Stimulated activated CD8-positive, alpha-beta memory T cell treated with anti-CD3 and anti-CD28 coated beads, Interleukin-15, amount 100 ng/mL, for 24 hours (primary cell): ENCODE results near the gene MACROH2A1.

Experiments used
- DNase-seq: peaks from one replicate; pipeline ENCODE4 v3.0.0-alpha.2; 2020; ENCODE audit warnings: low read depth

Gene MACROH2A1

DNA sequence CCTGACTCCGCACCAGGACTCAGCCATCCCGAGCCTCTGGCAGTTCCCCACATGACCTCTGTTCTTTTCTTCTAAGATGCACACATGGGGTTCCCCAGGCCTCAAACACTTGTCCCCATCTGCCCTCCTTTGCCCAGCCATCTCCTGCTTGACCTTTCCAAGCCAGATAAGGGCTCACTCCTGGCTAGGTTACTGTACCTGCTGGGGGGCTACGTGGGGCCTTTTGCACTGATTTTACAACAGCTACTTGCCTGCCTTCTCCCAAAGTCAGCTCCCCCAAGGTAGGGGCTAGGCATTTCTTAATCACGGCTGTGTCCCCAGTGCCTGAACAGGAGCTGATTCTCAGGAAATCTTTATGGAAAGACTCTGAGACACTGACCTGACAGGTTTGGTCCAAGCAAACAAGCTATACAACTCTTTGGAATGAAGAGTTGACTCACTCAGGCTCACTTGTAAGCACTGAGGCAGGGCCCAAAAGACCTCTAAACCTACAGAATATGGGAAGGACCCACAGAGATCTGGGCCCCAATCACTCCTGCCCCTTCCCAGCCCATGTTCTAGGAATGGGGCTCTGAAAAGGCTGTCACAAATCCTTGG is 2.5 kb downstream of the MACROH2A1 start:
- DNase-seq = no peak

GRCh38 chr5:135395866-135396265 is 3.2 kb downstream of the MACROH2A1 start:
- no peak for DNase-seq

DNA sequence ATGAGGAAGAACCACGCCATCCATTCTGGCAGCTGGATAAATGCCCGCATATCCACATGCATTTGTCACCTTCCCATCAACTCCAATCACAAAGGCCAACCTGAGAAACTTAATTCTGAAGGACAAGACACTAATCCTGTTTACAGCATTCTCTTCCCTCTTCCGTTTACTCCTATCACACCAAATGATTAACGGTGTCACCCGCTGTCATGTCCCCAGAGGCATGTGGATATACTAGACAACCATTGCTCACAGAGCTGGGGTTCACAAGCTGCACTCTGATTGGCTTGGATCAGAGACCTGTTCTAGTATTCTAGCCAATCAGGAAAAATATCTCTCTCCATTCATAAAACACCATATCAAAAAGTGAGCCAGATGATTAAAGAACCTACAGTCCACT is 3.6 kb downstream of the MACROH2A1 start:
- no peak for DNase-seq

DNA sequence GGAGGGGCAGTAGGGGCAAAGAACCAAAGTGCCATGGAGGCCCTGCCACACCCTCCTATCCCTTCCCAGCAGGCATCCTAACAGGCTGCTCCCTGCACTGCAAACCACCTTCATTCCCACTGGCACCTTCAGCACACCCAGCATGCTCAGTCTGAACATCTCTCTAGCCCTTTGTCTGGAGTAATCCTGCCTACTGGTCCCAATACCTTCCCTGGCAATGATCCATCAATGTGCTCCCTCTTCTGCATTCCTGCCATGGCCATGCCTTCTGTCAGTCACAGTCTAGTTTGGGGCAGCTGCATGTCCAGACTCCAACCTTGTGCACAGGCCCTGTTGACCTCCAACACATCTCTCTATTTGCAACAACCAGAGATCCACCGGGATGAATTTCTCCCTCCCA is 4.9 kb downstream of the MACROH2A1 start:
- DNase-seq = no peak

- no peak for DNase-seq
Measured at GRCh38 chr5:135393691-135394090, 5.3 kb downstream of the MACROH2A1 start.

DNA sequence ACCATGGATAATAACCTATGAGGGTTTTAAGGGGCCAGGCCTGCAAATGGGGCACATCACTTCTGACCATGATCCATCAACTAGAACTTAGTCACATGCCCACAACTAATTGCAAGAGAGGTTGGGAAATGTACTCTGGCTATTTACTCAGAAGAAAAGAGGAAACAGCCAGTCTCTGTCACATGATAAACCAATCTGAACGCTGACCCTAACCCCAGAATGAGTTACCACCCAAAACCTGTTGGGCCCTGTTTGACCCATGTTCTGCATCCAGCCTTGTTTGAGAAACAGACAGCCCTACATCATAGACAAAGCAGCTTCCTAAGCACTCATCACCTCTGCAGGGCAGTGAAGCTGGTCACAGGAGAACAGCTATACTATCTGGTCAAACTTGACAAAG is 5.8 kb downstream of the MACROH2A1 start:
- no peak for DNase-seq

DNA sequence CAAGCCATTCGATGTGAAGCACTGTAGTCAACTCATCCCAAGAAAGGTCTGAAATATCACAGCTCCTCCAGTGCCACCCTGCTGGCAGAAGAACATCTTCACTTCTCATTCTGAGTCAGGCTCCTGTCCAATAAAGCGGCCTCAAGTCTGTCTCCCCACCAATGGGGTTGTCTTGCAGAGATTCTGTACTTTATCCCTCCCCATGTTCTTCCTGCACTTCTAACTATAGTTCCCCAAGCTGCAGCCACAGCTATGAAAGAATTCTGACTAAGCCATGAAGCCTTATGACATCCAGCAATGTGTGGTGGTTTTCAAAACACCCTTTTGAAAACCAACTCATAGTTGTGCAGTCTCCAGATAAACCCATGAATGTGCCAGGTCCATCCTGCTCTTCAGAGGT is 6.8 kb downstream of the MACROH2A1 start:
- no peak for DNase-seq

GRCh38 chr5:135391869-135392255 is 7.2 kb downstream of the MACROH2A1 start:
- DNase-seq = no peak

DNA sequence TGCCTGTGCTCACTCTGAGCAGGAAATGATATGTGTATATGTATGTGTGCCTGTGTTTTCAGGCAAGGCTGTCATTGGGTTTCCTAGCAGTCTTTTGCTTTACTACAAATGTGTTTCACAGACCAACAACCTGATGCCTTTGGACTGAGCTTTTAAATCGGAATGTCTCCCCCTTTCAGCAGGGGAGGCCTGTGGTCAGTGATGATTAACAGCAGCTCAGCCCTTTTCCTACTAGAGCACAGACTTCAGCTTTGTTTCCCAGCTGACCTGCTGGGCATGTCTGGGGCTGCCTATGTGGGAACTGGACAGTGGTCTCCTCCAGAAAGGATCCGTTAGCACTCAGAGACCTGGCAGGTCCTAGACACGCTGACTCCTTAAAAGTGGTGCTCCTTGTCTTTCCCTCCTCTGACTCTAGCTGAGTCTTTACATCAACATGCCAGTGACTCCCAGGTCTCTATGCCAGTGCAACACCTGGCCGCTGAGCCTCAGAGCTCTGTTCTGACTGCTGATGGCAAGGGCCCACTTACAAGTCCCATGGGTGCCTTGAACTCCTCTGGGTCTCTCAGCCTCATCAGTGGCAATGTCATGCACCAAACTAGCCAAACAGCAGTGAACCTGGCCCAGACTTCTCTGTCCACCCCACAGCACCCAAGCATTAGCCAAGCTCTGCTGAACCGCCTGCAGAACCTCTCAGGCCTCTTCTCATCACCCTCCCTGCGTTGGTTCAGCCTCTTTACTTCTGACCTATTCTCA is 7.7 kb downstream of the MACROH2A1 start:
- DNase-seq = no peak

- DNase-seq = no peak
Measured at GRCh38 chr5:135388860-135389435, 10.1 kb downstream of the MACROH2A1 start.

GRCh38 chr5:135387629-135387960 is 11.4 kb downstream of the MACROH2A1 start:
- no peak for DNase-seq

DNA sequence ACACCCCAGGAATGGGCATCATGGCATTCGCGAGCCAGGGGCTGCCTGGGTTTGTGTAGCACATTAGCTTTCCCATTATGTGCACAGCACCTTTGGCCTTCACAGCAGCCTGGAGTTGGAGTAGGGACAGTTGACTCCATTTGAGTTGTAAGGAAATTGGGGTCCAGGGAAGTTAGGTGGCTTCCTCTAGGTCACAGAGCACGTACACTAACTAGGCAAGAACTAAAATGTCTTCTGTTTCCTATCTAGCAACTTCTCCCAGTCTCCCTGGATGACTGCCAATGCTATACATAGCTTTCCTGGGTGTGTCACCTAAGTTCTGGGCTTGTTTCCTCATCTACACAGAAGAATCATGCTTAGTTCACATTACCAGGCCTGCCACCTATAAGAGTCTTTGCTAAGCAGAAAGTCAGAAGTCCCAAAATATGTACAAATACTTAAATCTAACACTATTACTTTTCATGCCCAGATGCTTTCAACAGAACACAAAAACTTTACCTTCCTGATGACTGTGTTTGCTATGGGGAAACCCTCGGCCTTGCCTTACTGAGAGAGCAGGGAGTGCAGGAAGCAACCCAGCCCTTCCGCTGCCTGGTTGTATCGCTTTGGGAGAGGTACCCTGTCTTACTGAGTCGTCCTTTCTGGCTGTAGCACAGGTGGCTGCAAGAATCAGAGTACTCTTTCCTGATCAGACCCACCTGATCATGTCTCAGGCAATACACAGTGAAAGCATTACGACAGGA is 12.0 kb downstream of the MACROH2A1 start:
- DNase-seq = no peak

- no peak for DNase-seq
Measured at GRCh38 chr5:135386096-135386495, 12.9 kb downstream of the MACROH2A1 start.

GRCh38 chr5:135385576-135385975 is 13.5 kb downstream of the MACROH2A1 start:
- DNase-seq = no peak

DNA sequence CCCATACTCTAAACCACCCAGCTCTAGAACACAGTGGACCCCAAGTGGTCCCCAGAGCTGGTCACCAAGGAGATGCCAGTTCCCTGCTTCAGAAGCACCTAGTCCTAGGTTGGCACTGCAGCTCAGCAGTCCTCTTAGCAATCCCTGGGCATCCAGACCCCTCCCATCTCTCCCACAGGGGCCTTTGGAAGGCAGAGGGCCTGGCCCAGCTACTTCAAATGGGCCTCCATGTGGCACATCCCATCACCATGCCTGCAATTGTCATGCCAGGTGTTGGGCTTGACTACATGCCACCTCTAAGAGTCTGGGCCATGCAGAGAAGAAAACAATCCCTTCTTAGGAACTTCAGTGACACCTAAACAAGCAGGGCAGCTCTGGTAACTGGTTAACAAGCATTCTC is 14.1 kb downstream of the MACROH2A1 start:
- no peak for DNase-seq

GRCh38 chr5:135383803-135384495 is 15.1 kb downstream of the MACROH2A1 start:
- no peak for DNase-seq

DNA sequence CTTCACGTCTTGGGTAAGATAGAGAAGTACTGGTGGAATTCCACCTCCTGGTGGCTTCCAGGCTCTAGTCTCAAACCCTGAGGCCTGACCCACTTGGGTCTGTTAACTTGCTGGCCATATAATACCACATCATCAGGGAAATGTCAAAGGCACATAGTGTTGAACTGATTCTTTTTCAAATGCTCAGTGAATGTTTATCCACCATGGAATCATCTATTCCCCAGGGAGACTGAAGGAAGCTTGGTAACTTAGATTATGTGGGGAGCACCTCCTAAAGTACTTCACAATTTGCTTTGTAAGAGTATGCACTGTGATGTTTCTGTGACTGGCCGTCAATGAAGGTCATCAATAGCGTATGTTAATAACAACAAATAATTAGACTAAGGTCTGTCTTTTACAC is 16.1 kb downstream of the MACROH2A1 start:
- no peak for DNase-seq

DNA sequence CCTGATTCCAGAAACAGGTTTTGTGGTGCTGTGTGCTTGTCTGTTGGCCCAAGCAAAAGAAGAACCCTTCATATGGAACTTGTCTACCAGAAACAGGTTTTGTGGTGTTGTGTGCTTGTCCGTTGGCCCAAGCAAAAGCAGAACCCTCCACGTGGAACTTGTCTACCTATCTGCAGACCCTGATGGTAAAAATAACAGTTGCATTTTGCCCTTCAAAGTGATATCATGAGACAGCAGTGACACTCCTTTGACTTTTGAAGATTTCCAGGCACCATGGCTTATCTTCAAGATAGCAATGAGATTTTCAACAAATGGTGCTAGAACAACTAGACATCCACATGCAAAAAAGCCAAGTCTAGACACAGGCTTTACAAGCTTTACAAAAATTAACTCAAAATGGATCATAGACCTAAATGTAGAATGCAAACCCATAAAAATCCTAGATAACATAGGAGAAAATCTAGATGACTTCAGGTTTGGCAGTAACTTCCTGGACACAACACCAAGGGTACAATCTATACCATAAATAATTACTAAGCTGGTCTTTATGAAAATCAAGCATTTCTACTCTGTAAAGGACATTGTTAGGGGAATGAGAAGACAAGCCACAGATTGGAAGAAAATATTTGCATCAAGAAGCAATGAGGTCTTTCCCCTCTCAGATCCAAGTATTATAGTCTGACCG is 16.8 kb downstream of the MACROH2A1 start:
- DNase-seq = no peak

- DNase-seq = no peak
Measured at GRCh38 chr5:135379046-135379654, 19.9 kb downstream of the MACROH2A1 start.

GRCh38 chr5:135377751-135378680 is 21.0 kb downstream of the MACROH2A1 start:
- no peak for DNase-seq
